H9 (cell line): Measurements from ENCODE around the gene MBD5. TPM values are rescaled to one million over a fixed set of nuclear protein-coding genes. Genes with fewer than 3 reads are reported as not detected.

Source experiments
- DNase-seq: peaks from one replicate; pipeline ENCODE4 v3.0.0-alpha.2; 2017
- H2AFZ ChIP-seq: one replicate; pipeline ENCODE4 v1.6.1; 2013; ENCODE audit warnings: mild to moderate bottlenecking, low read length, control low read depth, moderate library complexity
- H2AK5ac ChIP-seq: 2 replicates; pipeline ENCODE4 v1.6.1; 2013; ENCODE audit warnings: low read length, control low read depth, mixed read lengths; ENCODE audit not compliant: insufficient read length
- H2BK120ac ChIP-seq: one replicate; pipeline ENCODE4 v1.6.1; 2013; ENCODE audit warnings: low read depth, mild to moderate bottlenecking, low read length, control low read depth, inconsistent platforms; ENCODE audit not compliant: poor library complexity, severe bottlenecking
- H2BK12ac ChIP-seq: 2 replicates; pipeline ENCODE4 v1.6.1; 2013; ENCODE audit warnings: low read length, control low read depth, mixed read lengths, low read depth; ENCODE audit not compliant: insufficient read length
- H2BK15ac ChIP-seq: 2 replicates; pipeline ENCODE4 v1.6.1; 2013; ENCODE audit warnings: low read depth, low read length, control low read depth
- H2BK20ac ChIP-seq: one replicate; pipeline ENCODE4 v1.6.1; 2013; ENCODE audit warnings: low read depth, mild to moderate bottlenecking, low read length, control low read depth, inconsistent platforms; ENCODE audit not compliant: poor library complexity, severe bottlenecking
- H2BK5ac ChIP-seq: 2 replicates; pipeline ENCODE4 v1.6.1; 2013; ENCODE audit warnings: low read length, control low read depth, mixed read lengths; ENCODE audit not compliant: insufficient read length
- H3K14ac ChIP-seq: 2 replicates; pipeline ENCODE4 v1.6.1; 2013; ENCODE audit warnings: low read length, control low read depth; ENCODE audit not compliant: insufficient read depth
- H3K18ac ChIP-seq: 2 replicates; pipeline ENCODE4 v1.6.1; 2013; ENCODE audit warnings: low read depth, mild to moderate bottlenecking, mixed read lengths, low read length, control low read depth; ENCODE audit not compliant: insufficient read length
- H3K23ac ChIP-seq: 2 replicates; pipeline ENCODE4 v1.6.1; 2013; ENCODE audit warnings: low read length, control low read depth, mixed read lengths, low read depth; ENCODE audit not compliant: insufficient read length
- H3K23me2 ChIP-seq: 2 replicates; pipeline ENCODE4 v1.6.1; 2013; ENCODE audit warnings: low read depth, mild to moderate bottlenecking, mixed read lengths, low read length, control low read depth; ENCODE audit not compliant: insufficient read length, poor library complexity, severe bottlenecking
- H3K27ac ChIP-seq: 2 replicates; pipeline ENCODE4 v1.5.1; 2013; ENCODE audit warnings: low read length, control low read depth, mixed read lengths, low read depth; ENCODE audit not compliant: insufficient read length
- H3K27me3 ChIP-seq: 2 replicates; pipeline ENCODE4 v1.6.1; 2013; ENCODE audit warnings: low read length, control low read depth, inconsistent platforms; ENCODE audit not compliant: insufficient read depth
- H3K4ac ChIP-seq: 2 replicates; pipeline ENCODE4 v1.6.1; 2013; ENCODE audit warnings: low read depth, mild to moderate bottlenecking, control low read depth, inconsistent platforms, low read length, moderate library complexity
- H3K4me1 ChIP-seq: 2 replicates; pipeline ENCODE4 v1.6.1; 2013; ENCODE audit warnings: low read length, control low read depth, inconsistent platforms; ENCODE audit not compliant: insufficient read depth
- H3K4me2 ChIP-seq: 2 replicates; pipeline ENCODE4 v1.6.1; 2013; ENCODE audit warnings: low read length, control low read depth, mixed read lengths; ENCODE audit not compliant: insufficient read length, insufficient read depth
- H3K56ac ChIP-seq: 2 replicates; pipeline ENCODE4 v1.6.1; 2013; ENCODE audit warnings: low read depth, mild to moderate bottlenecking, mixed read lengths, low read length, control low read depth; ENCODE audit not compliant: insufficient read length
- H3K79me1 ChIP-seq: 2 replicates; pipeline ENCODE4 v1.6.1; 2013; ENCODE audit warnings: low read depth, mild to moderate bottlenecking, moderate library complexity, low read length, control low read depth, inconsistent platforms; ENCODE audit not compliant: insufficient read depth, poor library complexity, severe bottlenecking
- H3K79me2 ChIP-seq: 2 replicates; pipeline ENCODE4 v1.6.1; 2013; ENCODE audit warnings: low read length, control low read depth, inconsistent platforms; ENCODE audit not compliant: insufficient read depth
- H3K9ac ChIP-seq: 2 replicates; pipeline ENCODE4 v1.6.1; 2013; ENCODE audit warnings: low read length, control low read depth, mixed read lengths; ENCODE audit not compliant: insufficient read length; ENCODE audit errors: extremely low read depth
- H3K9me3 ChIP-seq: one replicate; pipeline ENCODE4 v1.6.1; 2013; ENCODE audit warnings: low read depth, low read length, inconsistent platforms; ENCODE audit not compliant: control insufficient read depth
- H3T11ph ChIP-seq: one replicate; pipeline ENCODE4 v1.6.1; 2013; ENCODE audit warnings: mild to moderate bottlenecking, low read length, control low read depth, inconsistent platforms
- H4K20me1 ChIP-seq: one replicate; pipeline ENCODE4 v1.6.1; 2013; ENCODE audit not compliant: control insufficient read depth, insufficient read length, insufficient read depth
- H4K5ac ChIP-seq: 2 replicates; pipeline ENCODE4 v1.6.1; 2013; ENCODE audit warnings: low read depth, mild to moderate bottlenecking, mixed read lengths, low read length, control low read depth; ENCODE audit not compliant: insufficient read length
- H4K8ac ChIP-seq: replicated peaks from 2 replicates; pipeline ENCODE4 v1.6.1; 2013; ENCODE audit warnings: low read length, control low read depth, mixed read lengths, low read depth; ENCODE audit not compliant: insufficient read length
- H4K91ac ChIP-seq: 2 replicates; pipeline ENCODE4 v1.6.1; 2013; ENCODE audit warnings: low read depth, mild to moderate bottlenecking, moderate library complexity, mixed read lengths, low read length, control low read depth; ENCODE audit not compliant: insufficient read length
- H3K27ac Mint-ChIP-seq, 3 experiments: 2 replicates in 2 of 3; 3 replicates in 1 of 3; pipeline ENCODE4 v1.8.0; 2020 to 2021; ENCODE audit warnings: mixed read lengths in 3 of 3, mild to moderate bottlenecking in 1 of 3, moderate library complexity in 1 of 3
- H3K27me3 Mint-ChIP-seq: 2 replicates; pipeline ENCODE4 v1.8.0; 2021; ENCODE audit warnings: low read depth, mild to moderate bottlenecking, moderate library complexity, mixed read lengths
- H3K36me3 Mint-ChIP-seq, 3 experiments: 2 replicates in 2 of 3; 3 replicates in 1 of 3; pipeline ENCODE4 v1.8.0; 2020 to 2021; ENCODE audit warnings: low read depth in 3 of 3, mixed read lengths in 3 of 3; ENCODE audit not compliant: insufficient read depth in 1 of 3
- H3K4me1 Mint-ChIP-seq, 2 experiments: 2 replicates each; pipeline ENCODE4 v1.8.0; 2020; ENCODE audit warnings: mixed read lengths in 2 of 2
- H3K4me3 Mint-ChIP-seq, 2 experiments: 2 replicates in 1 of 2; 3 replicates in 1 of 2; pipeline ENCODE4 v1.8.0; 2020 to 2021; ENCODE audit warnings: mild to moderate bottlenecking in 2 of 2, mixed read lengths in 2 of 2, moderate library complexity in 1 of 2
- H3K9me3 Mint-ChIP-seq, 2 experiments: 2 replicates in 1 of 2; 3 replicates in 1 of 2; pipeline ENCODE4 v1.8.0; 2020; ENCODE audit warnings: mild to moderate bottlenecking in 2 of 2, mixed read lengths in 2 of 2, moderate library complexity in 1 of 2
- WGBS: extraction: QIAGEN DNeasy Blood & Tissue Kit; methylation state at CpG from one replicate; pipeline ENCODE4 v1.1.7; 2013; ENCODE audit warnings: missing lambda C conversion rate, low lambda C conversion rate, mixed read lengths; ENCODE audit not compliant: insufficient read length; ENCODE audit errors: extremely low coverage; 5-methylcytosine and 5-hydroxymethylcytosine counted together
- total RNA-seq: library from RNA; stranded (reverse); gene quantifications from 2 replicates; pipeline ENCODE4 v1.2.1, GENCODE V29; 2021
- TF ChIP-seq, protein P1 (sequence below): fragments of 200-600 bp; sonication (generic); conservative IDR thresholded peaks from 3 replicates; pipeline ENCODE4 v1.8.0; 2021; ENCODE audit warnings: antibody characterized with exemption, mild to moderate bottlenecking

Gene MBD5
- total RNA-seq, 1 experiment from 2014 or later = 23.1 TPM

DNA sequence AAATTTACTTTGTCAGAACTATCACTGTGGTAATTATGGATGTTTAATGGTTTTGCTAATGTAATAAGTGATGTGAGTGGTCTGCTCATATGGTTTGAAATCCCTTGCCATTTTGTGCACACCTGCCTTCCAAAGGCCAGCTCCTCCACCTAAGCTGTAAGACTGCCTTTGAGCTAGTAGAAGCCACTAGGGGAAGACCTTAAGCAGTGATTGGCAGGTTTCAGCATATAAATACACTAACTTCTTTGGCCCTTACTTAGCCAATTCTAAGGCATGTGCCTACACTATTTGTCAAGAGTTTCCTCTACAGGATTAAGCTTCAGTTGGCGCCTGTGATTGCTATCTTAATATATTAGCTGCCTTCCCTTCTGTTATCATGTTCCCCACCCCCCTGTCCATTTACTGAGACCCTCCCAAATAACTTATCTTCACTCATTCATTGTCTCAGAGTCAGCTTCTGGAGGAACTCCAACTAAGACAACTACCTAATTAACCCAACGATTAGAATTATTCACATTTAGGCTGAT, 141.1 kb downstream of the MBD5 start:
- Histone ChIP-seq H3K23ac (no peak overlapping the region), H3K14ac (no peak overlapping the region), H3T11ph (no peak overlapping the region), H2BK120ac (no peak overlapping the region), H2AFZ (no peak overlapping the region), H3K4me2 (no peak overlapping the region), H3K4ac (no peak overlapping the region), H3K56ac (no peak overlapping the region), H2BK15ac (no peak overlapping the region), H2BK5ac (no peak overlapping the region), H3K9me3 (no peaks in the 10 kb centered on the region), H3K18ac (no peak overlapping the region), H4K20me1 (no peaks in the 10 kb centered on the region), H2BK20ac (no peak overlapping the region), H3K27me3 (no peaks in the 10 kb centered on the region), H3K4me1 (no peaks in the 10 kb centered on the region), H3K27ac (no peak overlapping the region), H4K8ac (no peak overlapping the region), H4K91ac (no peak overlapping the region), H3K79me1 (no peaks in the 10 kb centered on the region), H4K5ac (no peak overlapping the region), H3K79me2 (no peaks in the 10 kb centered on the region), H2BK12ac (no peak overlapping the region), H2AK5ac (no peak overlapping the region), H3K9ac (no peak overlapping the region), H3K23me2 (no peaks in the 10 kb centered on the region)
- TF ChIP-seq, protein P1, sequence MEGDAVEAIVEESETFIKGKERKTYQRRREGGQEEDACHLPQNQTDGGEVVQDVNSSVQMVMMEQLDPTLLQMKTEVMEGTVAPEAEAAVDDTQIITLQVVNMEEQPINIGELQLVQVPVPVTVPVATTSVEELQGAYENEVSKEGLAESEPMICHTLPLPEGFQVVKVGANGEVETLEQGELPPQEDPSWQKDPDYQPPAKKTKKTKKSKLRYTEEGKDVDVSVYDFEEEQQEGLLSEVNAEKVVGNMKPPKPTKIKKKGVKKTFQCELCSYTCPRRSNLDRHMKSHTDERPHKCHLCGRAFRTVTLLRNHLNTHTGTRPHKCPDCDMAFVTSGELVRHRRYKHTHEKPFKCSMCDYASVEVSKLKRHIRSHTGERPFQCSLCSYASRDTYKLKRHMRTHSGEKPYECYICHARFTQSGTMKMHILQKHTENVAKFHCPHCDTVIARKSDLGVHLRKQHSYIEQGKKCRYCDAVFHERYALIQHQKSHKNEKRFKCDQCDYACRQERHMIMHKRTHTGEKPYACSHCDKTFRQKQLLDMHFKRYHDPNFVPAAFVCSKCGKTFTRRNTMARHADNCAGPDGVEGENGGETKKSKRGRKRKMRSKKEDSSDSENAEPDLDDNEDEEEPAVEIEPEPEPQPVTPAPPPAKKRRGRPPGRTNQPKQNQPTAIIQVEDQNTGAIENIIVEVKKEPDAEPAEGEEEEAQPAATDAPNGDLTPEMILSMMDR = no peak
- no peaks in the 10 kb centered on the region for H3K9me3 Mint-ChIP-seq
- WGBS = no CpG with 5 or more reads among the region's 2 CpGs
- no peaks in the 10 kb centered on the region for H3K36me3 Mint-ChIP-seq
- H3K27me3 Mint-ChIP-seq = no peaks in the 10 kb centered on the region
- no peak overlapping the region; a peak in 1 of 7 replicates for H3K27ac Mint-ChIP-seq
- no peak overlapping the region for H3K4me3 Mint-ChIP-seq
- H3K4me1 Mint-ChIP-seq = no peaks in the 10 kb centered on the region; a peak in 1 of 4 replicates
- no peak for DNase-seq
